AG08396 (cell line): ENCODE results near the gene PHF12.

ENCODE experiments used
- DNase-seq: peaks from one replicate; pipeline ENCODE4 v3.0.0; 2012; ENCODE audit warnings: low spot score, mixed read lengths

The PHF12 gene

DNA sequence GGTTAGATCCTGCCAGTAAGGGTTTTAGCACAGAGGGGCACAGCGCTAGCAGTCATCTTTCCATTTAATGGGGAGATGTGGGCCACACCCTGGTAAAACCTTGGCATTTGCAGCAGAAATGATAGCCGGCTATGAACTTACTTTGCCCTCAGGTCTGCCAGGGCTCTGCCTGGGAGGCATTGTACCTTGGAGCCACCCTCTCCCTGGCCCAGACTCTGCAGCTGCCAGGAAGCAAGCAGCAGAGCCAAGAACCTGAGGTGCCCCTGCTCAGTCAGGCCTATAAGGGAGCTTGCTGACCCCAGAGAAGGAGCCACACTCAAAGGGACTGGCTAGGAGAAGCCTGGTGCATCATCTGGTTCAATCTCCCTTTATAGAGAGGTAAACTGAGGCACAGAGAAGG, 23.7 kb upstream of the PHF12 start:
- no peak for DNase-seq

DNA sequence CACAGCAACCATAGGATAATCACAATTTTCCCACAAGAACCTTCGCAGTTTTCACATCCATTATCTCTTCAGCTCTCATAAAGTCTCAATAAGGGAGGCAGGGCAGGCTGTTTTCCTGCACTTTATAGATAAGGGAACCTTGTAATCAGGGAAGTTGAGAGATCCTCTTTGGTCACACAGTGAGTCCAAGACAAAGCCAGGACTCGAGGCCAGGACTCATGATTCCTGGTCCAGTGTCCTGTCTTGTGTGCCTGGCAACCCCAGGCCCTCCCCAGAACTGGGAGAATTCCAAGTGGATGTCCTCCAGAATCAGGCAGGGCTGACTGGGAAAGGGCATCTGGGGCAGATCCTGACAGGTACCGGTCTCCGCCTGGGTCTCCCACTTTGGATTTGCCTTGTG, 23.1 kb upstream of the PHF12 start:
- DNase-seq, result no peak

DNA sequence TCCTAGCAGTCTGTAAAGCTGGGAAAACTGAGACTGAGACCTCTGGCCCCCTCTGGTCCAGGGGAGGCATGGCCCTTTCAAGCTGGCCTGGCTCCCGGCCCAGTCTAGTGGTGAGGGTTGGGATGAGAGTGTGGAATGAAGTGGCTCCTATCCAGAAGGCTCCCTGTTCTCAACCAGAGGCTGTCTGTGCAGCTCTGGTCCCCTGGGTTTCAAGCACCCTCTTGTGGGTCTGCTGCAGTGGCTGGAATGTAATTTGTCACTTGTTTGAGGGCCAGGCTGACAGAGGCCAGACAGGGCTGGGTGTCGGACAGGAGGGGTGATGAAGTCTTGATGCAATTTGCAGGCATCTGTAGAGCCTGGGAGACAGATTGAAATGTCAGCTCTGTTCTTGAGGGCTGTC, 22.1 kb upstream of the PHF12 start:
- DNase-seq, result peak; percentile 69

DNA sequence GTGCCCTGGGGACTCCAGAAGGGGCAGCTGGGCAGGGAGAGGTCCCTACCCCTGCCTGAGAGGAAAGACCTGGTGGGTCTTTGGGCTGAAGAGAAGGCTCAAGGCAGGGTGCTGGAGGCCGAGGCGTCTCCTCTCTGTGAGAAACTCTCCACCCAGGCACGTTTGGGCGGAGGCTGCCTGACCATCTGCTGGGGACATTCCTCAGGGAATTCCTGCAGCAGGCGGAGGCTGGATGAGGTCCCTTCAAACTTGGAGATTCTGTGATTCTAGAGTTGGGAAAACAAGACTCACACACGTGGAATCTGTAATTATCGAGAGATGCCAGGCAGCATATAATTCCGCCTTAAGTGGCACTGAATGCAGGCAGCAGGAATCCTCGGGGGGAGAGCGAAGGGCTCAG, 21.1 kb upstream of the PHF12 start:
- peak; percentile 39 for DNase-seq

DNA sequence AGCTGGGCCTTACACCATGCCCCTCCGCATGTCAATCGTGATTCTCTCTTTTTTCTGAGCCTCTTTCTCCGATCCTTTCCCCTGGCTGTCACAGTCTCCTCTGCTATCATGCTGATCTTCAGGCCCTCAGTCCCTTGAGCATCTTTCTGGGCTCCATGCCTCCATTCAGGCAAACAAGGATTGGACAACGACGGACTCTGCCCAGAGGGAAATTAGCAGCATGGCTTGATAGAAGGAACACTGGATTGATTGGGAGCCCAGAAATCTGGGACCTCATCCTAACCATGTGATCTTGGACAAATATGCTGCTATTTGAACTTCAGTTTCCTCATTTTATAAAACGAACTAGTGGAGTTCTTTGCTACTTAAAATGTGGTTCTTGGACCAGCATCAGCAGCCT, 19.6 kb upstream of the PHF12 start:
- no peak for DNase-seq

DNA sequence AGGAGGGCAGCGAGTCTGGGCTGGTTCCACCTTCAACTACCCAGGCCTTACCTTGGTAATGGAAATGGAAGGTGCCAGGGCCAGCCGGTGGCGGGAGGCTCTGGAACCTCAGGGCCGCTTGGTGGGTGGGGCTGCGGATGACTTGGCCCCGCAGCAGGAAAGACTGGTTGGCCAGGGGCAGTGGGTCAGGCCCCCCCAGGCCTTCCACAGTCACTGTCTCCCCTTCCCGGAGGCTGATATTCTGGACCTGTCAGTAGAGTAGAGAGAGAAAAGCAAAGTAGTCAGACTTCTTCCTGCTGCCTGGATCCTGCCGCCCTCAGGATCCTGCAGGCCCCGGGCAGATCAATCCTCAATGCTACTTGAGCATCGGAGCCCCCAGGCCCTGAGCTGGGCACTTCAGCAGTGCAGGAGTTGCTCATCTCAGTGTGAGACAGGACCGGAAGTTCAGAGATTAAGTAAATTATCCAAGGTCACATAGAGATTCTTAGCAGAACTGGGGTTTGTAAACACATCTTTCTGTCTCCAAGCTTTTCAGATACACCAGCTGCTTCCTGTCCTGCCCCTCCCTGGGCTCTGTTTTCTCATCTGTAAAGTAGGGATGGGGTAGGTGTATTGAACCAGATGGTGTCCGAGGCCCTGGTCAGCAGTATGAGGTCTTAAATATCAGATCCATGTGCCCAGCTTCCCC, 18.5 kb upstream of the PHF12 start:
- DNase-seq, result no peak

GRCh38 chr17:28968914-28969295, 17.6 kb upstream of the PHF12 start:
- DNase-seq, result no peak

GRCh38 chr17:28968231-28968913, 17.1 kb upstream of the PHF12 start:
- no peak for DNase-seq

- DNase-seq, result no peak
These were observed 16.2 kb upstream of the PHF12 start for GRCh38 chr17:28967221-28968135.

DNA sequence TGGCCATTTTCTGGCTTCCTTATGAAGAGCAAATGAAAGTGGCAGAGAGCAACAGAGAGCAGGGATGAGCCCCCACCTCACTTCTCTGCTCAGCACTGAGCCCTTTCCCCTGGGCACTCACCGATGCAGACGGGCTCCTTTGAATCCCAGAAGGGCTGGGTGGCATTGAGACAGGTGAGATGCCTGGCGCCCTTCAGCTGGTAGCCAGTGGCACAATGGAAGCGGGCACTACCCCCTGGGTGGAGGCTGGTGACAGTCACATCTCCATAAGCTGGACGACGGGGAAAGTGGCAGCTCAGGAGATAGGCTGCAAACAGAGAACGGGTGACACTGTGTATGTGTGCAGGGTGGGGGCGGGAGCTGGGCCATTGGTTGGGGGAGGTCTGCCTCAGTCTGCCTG, 12.5 kb upstream of the PHF12 start:
- no peak for DNase-seq

DNA sequence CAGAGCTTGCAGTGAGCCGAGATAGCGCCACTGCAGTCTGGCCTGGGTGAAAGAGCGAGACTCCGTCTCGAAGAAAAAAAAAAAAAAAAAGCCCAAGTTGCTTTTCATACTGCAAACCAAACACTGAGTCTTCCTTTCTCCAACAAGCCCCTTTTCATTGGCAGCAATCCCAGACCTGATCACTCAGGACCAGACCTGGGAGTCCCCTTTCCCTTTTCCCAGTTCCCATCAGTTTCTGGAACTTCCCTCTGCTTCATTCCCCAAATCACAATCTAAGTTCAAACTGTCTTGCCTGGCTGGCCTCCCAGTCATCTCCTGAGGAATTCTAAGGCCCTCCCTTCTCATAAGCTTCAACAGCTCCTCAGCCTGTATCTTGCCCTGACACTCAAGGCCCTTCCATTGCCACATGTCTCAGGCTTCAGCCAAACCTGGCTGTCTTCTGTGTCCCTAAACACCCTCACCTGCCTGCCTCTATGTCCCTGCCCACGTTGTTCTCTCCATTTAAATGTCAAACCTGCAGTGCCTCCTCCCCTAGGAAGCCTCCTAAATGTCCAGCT, 11.8 kb upstream of the PHF12 start:
- DNase-seq, result no peak

GRCh38 chr17:28961391-28961790, 10.1 kb upstream of the PHF12 start:
- no peak for DNase-seq

DNA sequence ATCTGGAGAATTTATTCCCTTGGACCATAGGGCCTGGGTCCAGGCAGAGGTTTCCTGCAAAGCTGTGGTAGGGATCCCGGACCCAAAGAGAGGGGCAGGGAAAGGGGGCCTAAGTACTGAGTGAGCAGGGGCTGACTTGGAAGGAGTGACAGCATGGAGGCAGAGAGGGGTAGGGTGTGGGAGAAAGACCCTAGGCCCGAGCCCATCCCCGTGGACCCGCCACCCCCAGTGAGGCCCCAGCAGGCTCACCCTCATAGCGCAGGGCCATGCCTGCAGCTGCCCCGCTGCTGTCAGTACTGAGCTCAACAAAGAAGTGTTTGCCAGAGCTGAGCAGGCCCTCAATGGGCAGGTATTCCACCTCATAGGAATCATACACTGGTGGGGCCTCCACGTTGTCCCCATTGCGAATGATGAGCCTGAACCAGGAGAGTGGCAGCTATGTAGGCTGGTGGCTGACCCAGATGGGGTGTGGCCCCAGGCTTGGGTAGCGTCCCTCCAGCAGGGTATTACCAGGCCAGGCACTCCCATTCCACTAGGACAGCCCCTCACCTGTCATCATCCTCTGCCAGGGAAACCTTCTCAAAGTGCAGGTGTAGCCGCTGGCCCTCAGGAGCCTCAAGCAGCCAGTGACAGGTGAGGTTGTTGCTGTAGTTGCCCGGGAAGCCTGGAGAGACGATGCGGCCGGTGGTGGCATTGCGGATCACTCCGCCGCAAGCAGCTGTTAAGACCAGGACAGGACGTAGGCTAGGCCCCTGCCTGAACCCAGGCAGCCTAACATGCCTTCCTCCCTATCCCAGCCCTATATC, 9.1 kb upstream of the PHF12 start:
- no peak for DNase-seq

GRCh38 chr17:28959471-28959871, 8.2 kb upstream of the PHF12 start:
- DNase-seq, result no peak

GRCh38 chr17:28958820-28959455, 7.6 kb upstream of the PHF12 start:
- no peak for DNase-seq

- DNase-seq, result no peak
These were observed 6.7 kb upstream of the PHF12 start for GRCh38 chr17:28957992-28958355.

DNA sequence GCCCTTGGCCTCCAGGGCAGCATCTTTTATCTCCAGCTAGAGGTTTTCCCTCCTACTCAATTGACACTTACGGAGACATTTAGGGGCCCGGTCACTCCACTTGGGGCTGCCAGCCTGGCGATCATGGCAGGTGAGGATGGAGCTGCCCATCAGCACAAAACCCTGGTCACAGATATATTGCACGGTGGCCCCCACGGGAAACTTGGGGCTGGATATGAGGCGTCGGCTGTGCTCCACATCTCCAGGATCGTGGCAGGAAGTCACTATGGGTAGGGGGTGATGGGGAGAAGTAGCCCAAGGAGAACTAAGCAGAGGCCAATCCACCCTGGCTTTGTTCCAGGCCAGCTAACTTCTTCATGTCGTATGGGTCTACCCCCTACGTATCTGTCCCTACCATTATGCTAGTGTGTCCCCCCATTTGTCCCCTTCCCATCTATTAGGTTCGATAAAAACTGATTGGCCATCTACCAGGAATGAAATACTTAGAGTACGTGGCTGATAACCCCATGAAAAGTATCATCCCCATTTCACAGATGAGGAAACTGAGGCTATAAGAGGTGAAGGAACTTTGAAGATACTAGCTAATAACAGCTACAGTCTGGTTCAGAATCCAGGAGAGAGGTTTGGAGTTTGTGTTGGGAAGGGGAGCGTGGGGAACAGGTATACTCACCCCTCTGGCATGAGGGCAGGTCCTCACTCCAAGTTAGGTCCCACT, 6.1 kb upstream of the PHF12 start:
- no peak for DNase-seq

DNA sequence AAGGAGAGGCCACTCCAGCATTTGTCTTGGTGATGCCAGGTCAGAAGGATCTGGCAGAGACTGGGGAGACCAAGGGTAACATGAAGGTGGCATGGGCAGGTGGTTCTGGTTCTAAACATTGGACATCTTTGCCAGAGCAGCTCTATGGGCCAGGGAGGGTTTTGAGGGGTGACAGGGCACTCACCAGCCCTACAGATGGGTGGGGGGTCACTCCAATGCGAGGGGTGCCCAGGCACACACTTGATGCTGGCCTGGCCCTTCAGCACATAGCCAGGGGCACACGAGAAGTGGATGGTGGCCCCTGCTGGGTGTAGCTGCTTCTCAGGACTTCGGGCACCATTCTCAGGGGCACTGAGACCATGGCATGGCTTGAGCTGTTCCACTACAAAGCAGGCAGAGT, 5.5 kb upstream of the PHF12 start:
- no peak for DNase-seq

DNA sequence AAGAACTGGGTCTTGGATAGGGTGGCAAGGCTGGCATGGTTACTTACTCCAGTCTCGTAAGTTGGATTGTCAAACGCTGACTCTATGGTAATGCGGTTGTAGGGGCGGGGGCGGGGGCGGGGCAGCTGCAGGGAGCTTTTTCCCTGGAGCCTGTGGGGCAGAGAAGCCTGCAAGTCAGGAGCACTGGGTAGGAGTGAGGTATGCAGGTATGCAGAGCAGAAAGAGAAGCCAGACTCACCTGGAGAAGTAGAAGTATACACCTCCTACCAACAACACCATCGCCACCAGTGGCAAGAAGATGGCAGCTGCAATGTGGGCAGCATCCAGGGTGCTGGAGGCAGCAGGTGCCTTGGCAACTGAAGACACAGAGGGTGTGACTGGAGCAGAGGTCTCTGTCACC, 4.8 kb upstream of the PHF12 start:
- no peak for DNase-seq

DNA sequence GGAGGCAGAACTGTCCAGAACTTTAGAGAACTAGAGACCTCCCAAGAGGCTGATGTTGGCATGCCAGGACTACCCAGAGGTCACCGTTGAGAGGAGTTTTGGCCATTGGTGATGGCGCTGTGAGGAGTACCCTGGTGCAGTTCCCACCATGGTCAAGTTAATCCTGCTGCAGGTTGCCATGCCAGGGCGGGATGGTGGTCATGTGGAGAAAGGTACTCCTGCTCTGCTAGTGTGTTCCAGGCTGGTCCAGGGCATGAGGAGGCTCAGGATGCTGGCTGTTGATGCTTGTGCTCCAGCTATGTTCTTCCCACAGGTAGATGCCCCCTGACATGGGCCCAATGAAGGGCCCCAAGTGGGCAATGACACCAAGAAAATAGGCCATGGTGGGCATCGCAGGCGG, 4.1 kb upstream of the PHF12 start:
- no peak for DNase-seq

GRCh38 chr17:28954886-28955285, 3.6 kb upstream of the PHF12 start:
- DNase-seq, result no peak
